Prostate gland (tissue), 2 donors: Measurements from ENCODE around the gene CGREF1. TPM values are rescaled to one million over a fixed set of nuclear protein-coding genes. Genes with fewer than 3 reads are reported as not detected.

ENCODE experiments used
- DNase-seq: peaks from one replicate; pipeline ENCODE4 v3.0.0-alpha.2; 2019; ENCODE audit warnings: low spot score
- H3K27ac ChIP-seq, 2 donors: fragments of 200-600 bp; sonication (generic); 2 replicates each; pipeline ENCODE4 v1.5.1; 2017 to 2019
- H3K27me3 ChIP-seq: fragments of 200-600 bp; sonication (generic); replicated peaks from 2 replicates; pipeline ENCODE4 v1.5.1; 2019; ENCODE audit not compliant: insufficient read depth
- H3K36me3 ChIP-seq, 2 donors: fragments of 200-600 bp; sonication (generic); 1 replicate in 1 of 2; 2 replicates in 1 of 2; pipeline versions ENCODE4 v1.5.1 to v1.8.1; 2017 to 2019
- H3K4me1 ChIP-seq: fragments of 200-600 bp; sonication (generic); replicated peaks from 2 replicates; pipeline ENCODE4 v1.5.1; 2019
- H3K4me3 ChIP-seq, 2 donors: fragments of 200-600 bp; sonication (generic); 2 replicates each; pipeline ENCODE4 v1.5.1; 2017 to 2019
- H3K9me3 ChIP-seq: fragments of 200-600 bp; sonication (generic); 2 replicates; pipeline ENCODE4 v1.5.1; 2017
- POLR2A ChIP-seq: fragments of 450-650 bp; IDR thresholded peaks from one replicate; pipeline ENCODE4 v1.6.1; 2016; ENCODE audit warnings: antibody characterized with exemption, mild to moderate bottlenecking
- POLR2AphosphoS5 ChIP-seq: sonication (generic); formaldehyde crosslinking; IDR thresholded peaks from one replicate; pipeline ENCODE4 v1.6.1; 2017; ENCODE audit warnings: antibody characterized with exemption
- WGBS: methylation state at CpG from one replicate; pipeline ENCODE4 v1.1.5; 2018; 5-methylcytosine and 5-hydroxymethylcytosine counted together
- intact Hi-C: fragments of 100-400 bp; cut with DNase I; formaldehyde crosslinking; loops from one replicate; pipeline ENCODE4 v1.14.2; 2022
- total RNA-seq, 2 donors: library from RNA; depleted of rRNA; stranded (reverse); fragments of >200 nt; gene quantifications; one replicate each; pipeline ENCODE4 v1.1.0, GENCODE V29; 2016
- TF ChIP-seq, protein P1 (sequence below), 4 experiments: fragments of 200-600 bp in 2 of 4; fragments of 450-650 bp in 2 of 4; sonication (generic) in 2 of 4; IDR thresholded peaks; 1 replicate in 3 of 4; 2 replicates in 1 of 4; pipeline ENCODE4 v1.5.1; 2016 to 2019; ENCODE audit warnings: antibody characterized with exemption in 4 of 4, mild to moderate bottlenecking in 2 of 4, moderate library complexity in 2 of 4

The CGREF1 gene
- total RNA-seq, 2 donors from 2014 or later = 4.9 to 10.7 TPM

GRCh38 chr2:27080603-27080936 is 38.4 kb downstream of the CGREF1 start:
- TF ChIP-seq POLR2A = no peak
- TF ChIP-seq, protein P1, sequence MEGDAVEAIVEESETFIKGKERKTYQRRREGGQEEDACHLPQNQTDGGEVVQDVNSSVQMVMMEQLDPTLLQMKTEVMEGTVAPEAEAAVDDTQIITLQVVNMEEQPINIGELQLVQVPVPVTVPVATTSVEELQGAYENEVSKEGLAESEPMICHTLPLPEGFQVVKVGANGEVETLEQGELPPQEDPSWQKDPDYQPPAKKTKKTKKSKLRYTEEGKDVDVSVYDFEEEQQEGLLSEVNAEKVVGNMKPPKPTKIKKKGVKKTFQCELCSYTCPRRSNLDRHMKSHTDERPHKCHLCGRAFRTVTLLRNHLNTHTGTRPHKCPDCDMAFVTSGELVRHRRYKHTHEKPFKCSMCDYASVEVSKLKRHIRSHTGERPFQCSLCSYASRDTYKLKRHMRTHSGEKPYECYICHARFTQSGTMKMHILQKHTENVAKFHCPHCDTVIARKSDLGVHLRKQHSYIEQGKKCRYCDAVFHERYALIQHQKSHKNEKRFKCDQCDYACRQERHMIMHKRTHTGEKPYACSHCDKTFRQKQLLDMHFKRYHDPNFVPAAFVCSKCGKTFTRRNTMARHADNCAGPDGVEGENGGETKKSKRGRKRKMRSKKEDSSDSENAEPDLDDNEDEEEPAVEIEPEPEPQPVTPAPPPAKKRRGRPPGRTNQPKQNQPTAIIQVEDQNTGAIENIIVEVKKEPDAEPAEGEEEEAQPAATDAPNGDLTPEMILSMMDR (IDR thresholded peaks at IDR 0.05) = no peak
- TF ChIP-seq POLR2AphosphoS5 = no peak
- peak overlapping the region; percentile 29 to 35 for H3K4me3 ChIP-seq
- no peaks in the 10 kb centered on the region for H3K27me3 ChIP-seq
- H3K9me3 ChIP-seq = no peaks in the 10 kb centered on the region
- DNase-seq = no peak
- H3K4me1 ChIP-seq = peaks cover 7% of the 10 kb centered on the region
- WGBS = 88% methylated on average over 12 of the region's 14 CpGs
- H3K27ac ChIP-seq = peak overlapping the region; percentile 75 to 82
- H3K36me3 ChIP-seq = no peaks in the 10 kb centered on the region
- intact Hi-C loops = loop anchor here (5.0 kb wide), 1 partner anchor 48 kb away; the partner anchor contains the start of gene TMEM214

- Histone ChIP-seq H3K36me3 (no peaks in the 10 kb centered on the region), H3K27ac (peak overlapping the region; percentile 75 to 82), H3K4me3 (peak overlapping the region; percentile 29 to 35), H3K27me3 (no peaks in the 10 kb centered on the region), H3K9me3 (no peaks in the 10 kb centered on the region), H3K4me1 (peaks cover 7% of the 10 kb centered on the region)
- TF ChIP-seq, protein P1 (IDR thresholded peaks at IDR 0.05) = no peak
- TF ChIP-seq POLR2AphosphoS5 = no peak
- 67% methylated on average over 7 of the region's 7 CpGs for whole genome bisulfite sequencing
- DNase-seq = no peak
- intact Hi-C loops = loop anchor here (5.0 kb wide), 1 partner anchor 48 kb away; the partner anchor contains the start of gene TMEM214
These were observed 38.8 kb downstream of the CGREF1 start for GRCh38 chr2:27080140-27080469.

DNA sequence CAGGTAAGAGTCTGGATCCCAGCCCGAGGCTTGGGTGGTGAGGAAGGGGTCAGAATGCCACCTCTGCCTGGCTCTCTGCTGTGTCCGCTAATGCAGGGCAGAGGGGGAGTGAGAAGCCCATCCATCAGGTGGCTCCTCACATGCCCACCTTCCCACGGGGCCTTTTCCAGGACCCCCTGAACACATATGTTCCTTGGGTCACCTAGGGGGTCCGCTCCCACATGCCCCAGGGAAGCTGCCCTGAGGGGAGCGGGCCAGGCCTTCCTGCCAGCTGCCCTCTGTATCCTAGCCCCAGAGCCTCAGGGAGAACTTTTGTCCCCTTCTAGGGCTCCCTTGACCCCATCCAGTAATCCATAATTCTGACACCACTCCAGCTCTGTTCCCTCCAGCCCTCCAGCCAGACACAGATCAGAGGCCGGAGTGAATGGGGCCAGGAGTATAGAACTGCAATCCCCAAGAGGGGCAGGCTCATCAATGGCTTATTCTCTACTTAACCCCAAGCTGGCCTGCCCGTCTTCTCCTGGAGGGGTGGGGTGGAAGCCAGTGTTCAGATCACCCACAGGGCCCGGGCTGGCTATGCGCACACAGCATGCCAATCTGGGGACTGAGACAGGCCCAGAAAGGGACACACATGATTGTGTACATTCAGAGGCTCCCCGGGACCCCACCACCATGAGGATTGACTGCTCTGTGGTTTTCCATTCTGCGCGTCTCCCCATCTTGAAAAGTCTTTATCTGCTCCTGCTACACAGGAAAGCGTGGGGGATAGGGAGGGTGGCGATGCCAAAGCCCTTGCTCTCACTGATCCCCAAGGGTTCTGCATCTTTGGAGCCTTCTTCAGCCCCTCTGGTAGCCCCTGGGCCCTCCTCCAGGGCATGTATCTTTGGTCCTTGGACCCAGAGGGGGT is 39.4 kb downstream of the CGREF1 start:
- H3K4me3 ChIP-seq = peak overlapping the region; percentile 29 to 35
- WGBS = 68% methylated on average over 14 of the region's 14 CpGs
- peak overlapping the region; percentile 75 to 82 for H3K27ac ChIP-seq
- DNase-seq = no peak
- intact Hi-C loops = loop anchor here (2.0 to 10.0 kb wide), 3 partner anchors 29 to 735 kb away; partner anchors contain the start of genes ADGRF3, AGBL5, SELENOI and TMEM214
- H3K9me3 ChIP-seq = no peaks in the 10 kb centered on the region
- H3K4me1 ChIP-seq = peaks cover 7% of the 10 kb centered on the region
- H3K27me3 ChIP-seq = no peaks in the 10 kb centered on the region
- no peaks in the 10 kb centered on the region for H3K36me3 ChIP-seq
- TF ChIP-seq POLR2AphosphoS5 (no peak), POLR2A (no peak)
- TF ChIP-seq, protein P1 (IDR thresholded peaks at IDR 0.05) = no peak

DNA sequence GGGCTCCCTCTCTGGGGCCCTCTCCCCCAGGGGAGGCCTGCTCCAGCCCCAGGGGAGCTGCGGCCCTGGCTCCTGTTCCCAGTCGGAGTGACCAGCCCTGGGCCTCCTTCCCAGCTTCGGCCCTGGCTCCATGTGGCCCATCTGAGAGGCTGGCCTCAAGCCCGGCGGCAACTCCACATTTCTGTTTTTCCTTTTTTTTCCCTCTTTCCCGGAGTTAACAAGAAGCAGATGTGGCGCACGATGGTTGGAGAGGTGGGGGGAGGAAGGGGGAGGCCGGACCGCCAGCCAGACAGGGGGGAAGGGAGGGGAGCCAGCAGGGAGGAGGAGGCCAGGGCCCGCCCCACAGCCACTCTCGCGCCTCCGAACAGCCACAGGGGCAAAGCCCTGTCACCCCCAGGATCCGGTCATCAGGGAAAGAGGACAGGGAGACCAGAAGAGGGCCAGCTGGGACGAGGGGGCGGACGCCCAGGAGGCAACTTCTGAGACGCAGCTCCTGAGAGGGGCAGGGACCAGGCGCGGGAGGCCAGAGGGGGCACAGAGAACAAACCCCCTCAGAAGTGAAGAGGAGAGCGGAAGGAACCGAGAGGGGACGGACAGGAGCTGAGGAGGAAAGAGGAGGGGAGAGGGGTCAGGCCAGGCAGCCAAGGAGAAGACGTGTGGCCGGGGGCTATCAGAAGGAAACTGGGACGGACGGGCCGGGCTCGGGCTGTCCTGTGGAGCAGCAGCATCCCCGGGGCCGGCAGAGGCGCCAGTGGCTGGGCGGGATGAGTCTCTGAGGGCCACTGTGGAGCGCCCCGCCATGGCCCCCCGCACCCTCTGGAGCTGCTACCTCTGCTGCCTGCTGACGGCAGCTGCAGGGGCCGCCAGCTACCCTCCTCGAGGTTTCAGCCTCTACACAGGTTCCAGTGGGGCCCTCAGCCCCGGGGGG is 40.4 kb downstream of the CGREF1 start, which contains the start of gene EMILIN1:
Gene EMILIN1, plus strand, starts transcription at position 349 of the 928 bp plus-strand sequence. Its CDS starts 451 bp downstream, at position 800.
- intact Hi-C loops = loop anchor here (2.0 to 10.0 kb wide), 2 partner anchors 28 to 734 kb away; partner anchors contain the start of genes ADGRF3, AGBL5 and SELENOI
- 42% methylated on average over 36 of the region's 41 CpGs for WGBS
- Histone ChIP-seq H3K27ac (peak within 1 kb of the TSS; percentile 75 to 82), H3K36me3 (no peaks in the 10 kb centered on the region), H3K27me3 (no peaks in the 10 kb centered on the region), H3K9me3 (no peaks in the 10 kb centered on the region), H3K4me3 (peak within 1 kb of the TSS; percentile 29 to 35), H3K4me1 (peaks cover 7% of the 10 kb centered on the region)
- TF ChIP-seq POLR2A (no peak), POLR2AphosphoS5 (peak; percentile 31)
- TF ChIP-seq, protein P1 (IDR thresholded peaks at IDR 0.05) = no peak
- no peak for DNase-seq
